Stimulated activated naive CD8-positive, alpha-beta T cell treated with anti-CD3 and anti-CD28 coated beads, Interleukin-15, amount 100 ng/mL, for 72 hours (primary cell): ENCODE data around the gene BBS7.

Experiments used
- ATAC-seq: fragments of 150-1000 bp; cut with Tn5 transposase; 2 replicates; pipeline ENCODE4 v1.10.0; 2021; ENCODE audit warnings: mild to moderate bottlenecking, moderate library complexity
- DNase-seq, 2 donors: peaks; one replicate each; pipeline ENCODE4 v3.0.0; 2021 to 2022
- H3K27ac Mint-ChIP-seq, 2 donors: one replicate each; pipeline ENCODE4 v1.8.0; 2022; ENCODE audit warnings: mild to moderate bottlenecking in 2 of 2, mixed read lengths in 2 of 2, moderate library complexity in 2 of 2
- H3K27me3 Mint-ChIP-seq: one replicate; pipeline ENCODE4 v1.8.0; 2022; ENCODE audit warnings: mixed read lengths
- H3K4me1 Mint-ChIP-seq: one replicate; pipeline ENCODE4 v1.8.0; 2022; ENCODE audit warnings: mild to moderate bottlenecking, mixed read lengths
- H3K4me3 Mint-ChIP-seq, 2 donors: one replicate each; pipeline ENCODE4 v1.8.0; 2022; ENCODE audit warnings: mild to moderate bottlenecking in 2 of 2, mixed read lengths in 2 of 2, moderate library complexity in 1 of 2
- H3K9me3 Mint-ChIP-seq, 2 donors: one replicate each; pipeline ENCODE4 v1.8.0; 2022; ENCODE audit warnings: mixed read lengths in 2 of 2

The BBS7 gene, protein sequence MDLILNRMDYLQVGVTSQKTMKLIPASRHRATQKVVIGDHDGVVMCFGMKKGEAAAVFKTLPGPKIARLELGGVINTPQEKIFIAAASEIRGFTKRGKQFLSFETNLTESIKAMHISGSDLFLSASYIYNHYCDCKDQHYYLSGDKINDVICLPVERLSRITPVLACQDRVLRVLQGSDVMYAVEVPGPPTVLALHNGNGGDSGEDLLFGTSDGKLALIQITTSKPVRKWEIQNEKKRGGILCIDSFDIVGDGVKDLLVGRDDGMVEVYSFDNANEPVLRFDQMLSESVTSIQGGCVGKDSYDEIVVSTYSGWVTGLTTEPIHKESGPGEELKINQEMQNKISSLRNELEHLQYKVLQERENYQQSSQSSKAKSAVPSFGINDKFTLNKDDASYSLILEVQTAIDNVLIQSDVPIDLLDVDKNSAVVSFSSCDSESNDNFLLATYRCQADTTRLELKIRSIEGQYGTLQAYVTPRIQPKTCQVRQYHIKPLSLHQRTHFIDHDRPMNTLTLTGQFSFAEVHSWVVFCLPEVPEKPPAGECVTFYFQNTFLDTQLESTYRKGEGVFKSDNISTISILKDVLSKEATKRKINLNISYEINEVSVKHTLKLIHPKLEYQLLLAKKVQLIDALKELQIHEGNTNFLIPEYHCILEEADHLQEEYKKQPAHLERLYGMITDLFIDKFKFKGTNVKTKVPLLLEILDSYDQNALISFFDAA

DNA sequence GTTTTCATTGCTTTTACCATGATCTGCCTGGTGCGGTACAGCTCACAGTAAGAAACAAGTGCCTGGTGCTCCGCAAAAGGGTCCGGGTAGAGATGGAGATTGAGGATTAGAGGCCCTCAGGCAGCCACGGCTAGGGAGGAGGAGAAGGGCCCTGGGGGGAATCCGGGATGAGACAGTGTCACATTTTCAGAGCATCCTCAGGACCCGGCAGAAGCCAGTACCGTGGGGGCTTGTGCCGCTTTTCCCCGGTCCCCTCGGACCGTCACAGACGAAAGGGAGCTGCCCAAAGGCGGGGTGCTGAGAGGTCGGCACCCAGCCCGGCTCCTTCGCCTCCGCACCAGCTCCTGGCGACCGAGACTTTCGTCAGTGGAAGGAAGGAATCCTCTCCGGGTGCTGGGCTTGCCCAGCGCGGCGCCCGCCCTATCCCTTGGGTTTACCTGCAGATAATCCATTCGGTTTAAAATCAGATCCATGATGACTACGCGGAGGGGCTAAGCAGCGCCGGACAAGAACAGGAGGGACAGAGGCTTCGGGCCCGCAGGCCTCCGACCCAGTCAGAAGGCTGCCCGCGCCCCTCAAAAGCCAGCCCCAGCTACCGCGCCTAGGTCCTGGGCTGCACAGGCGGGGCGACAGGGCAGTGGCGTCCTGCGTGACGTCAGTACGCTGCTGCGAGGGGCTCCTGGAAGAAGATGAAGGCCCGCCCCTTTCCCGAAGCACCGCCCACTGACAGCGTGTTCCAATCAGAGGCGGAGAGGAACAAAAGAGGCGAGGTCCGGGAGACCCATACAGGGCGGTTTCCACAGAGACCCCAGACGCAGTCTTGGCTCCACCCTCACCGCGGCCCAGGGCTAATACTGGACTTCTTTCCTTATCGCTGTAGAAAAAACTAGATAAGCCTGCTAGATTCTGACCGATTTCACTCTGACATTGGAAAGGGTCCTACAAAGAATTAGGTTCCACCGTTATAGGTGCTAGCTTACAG, at the start of gene BBS7:
Gene BBS7, minus strand, starts transcription at position 634 of the 982 bp plus-strand sequence. Its CDS starts 161 bp downstream, at position 473.
- Mint-ChIP-seq H3K4me1 (peaks cover 30% of the 10 kb centered on the region), H3K27ac (peak within 1 kb of the TSS; percentile 70 to 95), H3K4me3 (peak within 1 kb of the TSS; percentile 93 to 97), H3K9me3 (no peaks in the 10 kb centered on the region), H3K27me3 (no peaks in the 10 kb centered on the region)
- DNase-seq (peak; percentile 93 to 95), ATAC-seq (peak; percentile 97)

DNA sequence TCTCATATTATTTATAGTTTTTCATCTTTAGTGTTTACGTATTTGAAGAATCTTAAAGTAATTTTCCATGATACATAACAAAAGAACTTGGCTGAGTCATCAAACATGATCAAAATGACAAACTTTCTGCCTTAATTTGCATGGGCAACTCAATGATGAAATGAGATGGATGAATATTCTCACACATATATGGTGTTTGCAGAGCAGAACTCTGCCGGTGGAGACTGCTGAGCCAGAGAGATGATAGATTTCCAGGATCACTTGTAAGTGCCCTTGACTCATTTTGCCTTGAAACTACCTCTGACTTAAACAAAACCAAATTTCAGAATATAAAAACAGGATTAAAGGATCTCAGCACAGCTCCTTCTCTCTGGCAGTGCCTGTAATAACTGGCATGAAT, 43.4 kb upstream of the BBS7 start:
- no peak overlapping the region for H3K4me3 Mint-ChIP-seq

DNA sequence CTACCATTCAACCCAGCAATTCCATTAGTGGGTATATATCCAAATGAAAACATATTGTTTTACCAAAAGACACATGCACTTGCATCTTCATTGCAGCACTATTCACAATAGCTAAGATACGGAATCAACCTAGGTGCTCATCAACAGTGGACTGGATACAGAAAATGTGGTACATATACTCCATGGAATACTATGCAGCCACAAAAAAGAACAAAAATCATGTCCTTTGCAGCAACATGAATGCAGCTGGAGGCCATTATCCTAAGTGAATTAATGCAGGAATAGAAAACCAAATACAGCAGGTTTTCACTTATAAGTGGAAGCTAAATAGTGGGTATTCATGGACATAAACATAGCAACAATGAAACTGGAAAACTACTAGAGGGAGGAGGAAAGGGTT, 38.1 kb upstream of the BBS7 start:
- DNase-seq (no peak), ATAC-seq (no peak)
- Mint-ChIP-seq H3K4me3 (no peak overlapping the region), H3K4me1 (no peaks in the 10 kb centered on the region), H3K27ac (no peak overlapping the region), H3K9me3 (no peaks in the 10 kb centered on the region), H3K27me3 (peaks cover 19% of the 10 kb centered on the region)

More for the DNA sequence above, 43.4 kb upstream of the BBS7 start:
- Mint-ChIP-seq H3K9me3 (no peaks in the 10 kb centered on the region), H3K27ac (no peak overlapping the region), H3K4me1 (peaks cover 5% of the 10 kb centered on the region), H3K27me3 (peaks cover 16% of the 10 kb centered on the region)
- ATAC-seq, result no peak
- no peak for DNase-seq

DNA sequence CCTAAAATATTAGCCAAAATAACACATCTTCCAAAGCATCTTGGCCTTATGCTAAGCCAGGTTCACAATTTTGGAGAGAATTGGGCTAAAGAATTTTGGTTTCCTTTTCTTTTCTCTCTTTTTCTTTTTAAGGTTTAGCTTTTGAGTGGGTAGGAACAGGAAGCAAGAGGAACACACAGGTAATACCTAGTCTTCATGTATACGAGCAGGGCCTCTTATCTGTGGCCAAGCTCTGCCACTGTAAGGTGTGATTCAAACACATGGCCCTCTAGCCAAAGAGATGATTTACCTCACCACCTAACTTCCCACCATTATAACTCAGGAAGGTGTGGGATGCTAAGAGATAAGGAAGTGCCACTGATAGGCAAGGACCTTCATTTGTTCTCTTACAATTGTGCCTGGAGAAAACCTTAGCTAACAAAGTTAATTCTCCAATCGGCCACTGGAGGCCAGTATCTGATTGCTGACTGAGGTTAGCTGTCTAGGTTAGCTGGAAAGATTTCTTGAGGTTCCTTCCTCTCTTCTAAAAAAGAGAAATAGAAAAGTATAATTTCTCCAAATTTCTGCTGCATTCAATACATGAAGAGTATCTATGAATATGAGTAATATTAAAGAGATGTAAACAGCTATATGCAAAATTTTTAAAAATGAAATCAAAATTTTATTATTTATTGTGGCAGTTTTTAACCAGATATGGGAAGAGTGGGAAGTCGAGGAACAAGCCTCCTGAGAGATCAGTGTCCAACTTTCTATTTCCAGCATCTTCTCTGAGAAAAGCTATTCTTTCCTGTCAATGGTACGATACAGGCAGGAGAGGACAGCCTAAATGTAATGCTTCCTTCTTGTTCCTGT, 30.1 kb upstream of the BBS7 start:
- Mint-ChIP-seq H3K27ac (no peak overlapping the region), H3K27me3 (peaks cover 11% of the 10 kb centered on the region), H3K9me3 (no peaks in the 10 kb centered on the region), H3K4me1 (no peaks in the 10 kb centered on the region), H3K4me3 (no peak overlapping the region)
- ATAC-seq (peak; percentile 87), DNase-seq (peak; percentile 25 to 50)

DNA sequence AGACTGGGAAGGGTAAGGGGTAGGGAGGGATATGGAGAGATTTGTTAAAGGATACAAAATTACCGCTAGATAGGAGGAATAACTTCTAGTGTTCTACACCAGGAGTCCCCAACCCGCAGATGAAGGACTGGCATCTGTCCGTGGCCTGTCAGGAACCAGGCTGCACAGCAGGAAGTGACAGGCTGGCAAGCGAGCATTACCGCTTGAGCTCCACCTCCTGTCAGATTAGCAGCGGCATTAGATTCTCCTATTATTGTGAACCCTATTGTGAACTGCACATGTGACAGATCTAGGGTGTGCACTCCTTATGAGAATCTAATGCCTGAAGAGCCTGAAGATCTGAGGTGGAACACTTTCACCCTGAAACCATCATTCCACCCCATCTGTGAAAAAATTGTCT, 27.9 kb upstream of the BBS7 start:
- peak; percentile 1 to 15 for DNase-seq
- Mint-ChIP-seq H3K4me3 (peak overlapping the region; percentile 53 to 62), H3K4me1 (no peaks in the 10 kb centered on the region), H3K27ac (no peak overlapping the region), H3K9me3 (no peaks in the 10 kb centered on the region), H3K27me3 (peaks cover 2% of the 10 kb centered on the region)
- peak; percentile 73 for ATAC-seq

DNA sequence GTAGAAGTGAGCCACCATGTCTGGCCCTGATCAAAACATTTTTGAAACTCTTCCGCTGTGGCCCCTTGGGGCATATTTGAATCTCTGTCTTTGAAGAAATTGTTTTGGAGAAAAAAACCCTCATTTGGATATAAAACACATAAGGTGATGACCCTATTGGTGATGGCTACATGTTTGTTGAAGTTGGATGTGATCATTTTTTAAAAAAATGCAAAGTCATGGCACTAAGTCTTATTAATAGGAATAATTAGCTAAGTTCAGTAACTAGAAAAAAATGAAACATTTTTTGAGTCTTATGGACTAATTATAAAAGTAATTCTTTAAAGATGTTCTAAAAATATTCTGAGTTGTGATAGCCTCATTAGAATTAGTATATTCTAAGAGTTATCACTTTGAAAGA, 17.9 kb upstream of the BBS7 start:
- H3K27ac Mint-ChIP-seq, result no peak overlapping the region
- ATAC-seq (no peak), DNase-seq (no peak)
- H3K9me3 Mint-ChIP-seq, result no peaks in the 10 kb centered on the region
- H3K4me1 Mint-ChIP-seq, result no peaks in the 10 kb centered on the region
- peaks cover 18% of the 10 kb centered on the region for H3K27me3 Mint-ChIP-seq
- no peak overlapping the region for H3K4me3 Mint-ChIP-seq

DNA sequence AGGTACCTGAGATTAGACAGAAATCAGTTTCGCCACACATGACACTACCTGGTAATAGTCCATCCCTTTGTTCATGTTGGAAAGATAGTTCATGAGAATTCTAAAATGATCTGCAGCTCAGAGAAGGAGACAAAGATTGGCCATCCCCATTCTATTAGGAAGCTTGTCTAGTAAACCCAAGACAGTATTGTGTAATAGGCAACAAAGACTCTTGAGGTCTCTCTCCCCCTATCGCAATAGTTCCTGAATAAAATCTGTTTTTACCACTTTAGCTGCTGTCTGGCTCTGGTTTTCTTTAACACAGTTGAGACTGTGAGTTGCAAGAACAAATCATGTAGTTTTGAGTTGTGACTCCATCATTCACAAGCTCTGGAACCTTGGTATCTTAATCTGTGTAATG, 14.8 kb upstream of the BBS7 start:
- Mint-ChIP-seq H3K27me3 (peaks cover 41% of the 10 kb centered on the region), H3K27ac (no peak overlapping the region), H3K4me3 (no peak overlapping the region), H3K4me1 (no peaks in the 10 kb centered on the region), H3K9me3 (no peaks in the 10 kb centered on the region)
- no peak for ATAC-seq
- no peak for DNase-seq

DNA sequence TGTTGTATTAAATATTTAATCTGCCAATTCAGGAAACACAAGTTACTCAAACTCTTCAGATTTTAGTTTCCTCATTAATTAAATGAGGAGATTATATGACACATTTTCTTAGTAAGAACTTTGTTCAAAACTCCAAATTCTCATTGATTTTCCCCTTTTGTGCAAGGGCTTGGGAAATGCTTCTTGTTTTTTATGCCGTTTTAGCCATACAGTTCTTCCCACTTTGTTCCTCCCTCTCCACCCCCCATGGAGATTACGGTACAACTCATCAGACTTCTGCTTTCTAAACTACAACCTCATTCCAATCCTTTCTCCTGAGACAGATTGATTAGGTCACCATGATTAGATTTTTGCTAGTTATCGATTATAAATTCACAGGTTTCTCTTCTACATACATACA, 10.9 kb upstream of the BBS7 start:
- H3K4me1 Mint-ChIP-seq, result no peaks in the 10 kb centered on the region
- no peak overlapping the region for H3K4me3 Mint-ChIP-seq
- peaks cover 43% of the 10 kb centered on the region for H3K27me3 Mint-ChIP-seq
- H3K9me3 Mint-ChIP-seq, result no peaks in the 10 kb centered on the region
- DNase-seq, result no peak
- H3K27ac Mint-ChIP-seq, result no peak overlapping the region
- no peak for ATAC-seq

DNA sequence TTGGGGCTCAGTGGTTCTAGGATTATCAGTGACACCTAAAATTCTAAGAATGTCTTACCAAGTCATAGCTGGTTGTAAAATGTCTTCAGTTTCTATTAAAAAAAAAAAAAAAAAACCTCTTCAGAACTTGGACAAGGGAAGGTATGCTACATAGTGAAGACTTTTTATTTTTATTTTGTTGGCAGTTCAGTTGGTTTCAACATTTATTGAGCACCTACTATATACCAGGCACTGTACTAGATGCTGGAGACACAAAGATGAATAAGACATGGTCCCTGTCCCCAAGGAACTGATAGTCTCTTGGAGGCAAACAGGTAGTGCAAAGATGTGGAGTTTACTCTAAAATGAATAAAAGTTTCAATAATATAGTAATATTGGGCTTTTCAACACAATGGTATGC, 8.9 kb upstream of the BBS7 start:
- DNase-seq (no peak), ATAC-seq (no peak)
- H3K4me1 Mint-ChIP-seq, result no peaks in the 10 kb centered on the region
- no peaks in the 10 kb centered on the region for H3K9me3 Mint-ChIP-seq
- no peak overlapping the region for H3K27ac Mint-ChIP-seq
- no peak overlapping the region for H3K4me3 Mint-ChIP-seq
- peaks cover 43% of the 10 kb centered on the region for H3K27me3 Mint-ChIP-seq

DNA sequence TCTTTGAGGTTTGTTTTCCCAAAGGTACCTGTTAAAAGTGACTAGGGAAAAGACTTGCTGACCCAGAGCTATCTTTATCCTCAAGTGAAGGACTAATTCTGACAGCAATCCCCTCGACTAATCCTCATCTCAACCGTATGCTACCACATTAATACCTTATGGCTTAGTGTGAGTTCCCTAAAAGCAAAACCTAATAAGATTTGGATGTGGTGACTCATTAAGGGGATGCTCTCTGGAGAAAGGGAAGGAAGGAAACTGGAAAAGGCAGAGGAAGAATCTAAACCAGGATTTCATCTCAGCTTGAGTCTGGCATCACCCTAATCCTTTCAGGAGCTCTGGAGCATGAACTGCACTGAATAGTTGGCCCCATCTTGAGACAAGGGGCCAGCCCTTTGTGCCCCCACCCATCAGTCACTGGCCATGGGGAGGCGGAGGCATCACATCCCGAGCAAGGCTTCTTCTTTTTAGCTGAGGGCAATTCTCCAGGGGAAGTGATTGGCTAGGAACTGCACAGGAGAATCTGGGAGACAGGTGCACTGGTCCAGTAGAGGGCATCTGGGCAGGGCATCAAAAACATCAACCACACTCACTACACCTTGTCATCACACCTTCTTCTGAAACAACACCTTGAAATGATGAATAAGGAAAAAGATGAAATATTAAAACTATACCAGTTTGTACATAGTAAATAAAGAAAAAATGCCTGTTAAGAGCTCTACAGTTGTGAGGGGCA, 6.9 kb upstream of the BBS7 start:
- Mint-ChIP-seq H3K4me3 (no peak overlapping the region), H3K27ac (peak overlapping the region in 1 of 2 donors; percentile 24), H3K4me1 (peaks cover 8% of the 10 kb centered on the region), H3K27me3 (peaks cover 37% of the 10 kb centered on the region), H3K9me3 (no peaks in the 10 kb centered on the region)
- ATAC-seq, result no peak
- no peak for DNase-seq

DNA sequence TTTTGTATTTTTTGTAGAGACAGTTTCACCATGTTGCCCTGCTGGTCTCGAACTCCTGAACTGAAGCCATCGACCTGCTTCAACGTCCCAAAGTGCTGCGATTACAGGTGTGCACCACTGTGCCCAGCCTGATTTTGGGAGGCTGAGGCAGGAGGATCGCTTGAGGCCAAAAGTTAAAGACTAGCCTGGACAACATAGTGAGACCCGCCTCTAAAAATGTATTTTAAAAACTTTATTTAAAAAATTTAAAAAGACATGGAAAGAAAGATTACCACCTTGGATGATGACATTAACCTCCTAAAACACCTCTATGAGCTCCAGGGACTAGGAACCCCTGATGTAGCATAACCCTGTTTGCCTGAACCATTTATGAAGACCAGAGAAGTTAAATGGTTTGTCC, 5.8 kb upstream of the BBS7 start:
- Mint-ChIP-seq H3K4me1 (peaks cover 9% of the 10 kb centered on the region), H3K4me3 (no peak overlapping the region), H3K9me3 (no peaks in the 10 kb centered on the region), H3K27me3 (peaks cover 25% of the 10 kb centered on the region), H3K27ac (no peak overlapping the region)
- DNase-seq (no peak), ATAC-seq (no peak)

DNA sequence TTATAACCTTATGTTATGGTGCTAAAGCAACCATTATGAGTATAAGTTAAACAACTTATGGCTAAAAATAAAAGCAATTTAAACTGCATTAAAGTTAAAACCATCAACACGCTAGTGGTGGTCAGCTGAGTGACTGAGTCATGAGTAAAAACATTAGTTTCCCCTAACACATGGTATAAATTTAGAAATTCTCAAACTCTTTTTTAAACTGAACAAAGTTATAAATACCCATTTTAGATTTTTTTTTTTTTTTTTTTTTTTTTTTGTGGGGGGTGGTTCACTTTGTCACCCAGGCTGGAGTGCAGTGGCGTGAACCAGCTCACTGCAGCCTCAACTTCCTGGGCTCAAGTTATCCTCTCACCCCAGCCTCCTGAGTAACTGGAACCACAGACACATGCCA, 5.4 kb upstream of the BBS7 start:
- Mint-ChIP-seq H3K27ac (no peak overlapping the region), H3K9me3 (no peaks in the 10 kb centered on the region), H3K27me3 (peaks cover 22% of the 10 kb centered on the region), H3K4me1 (peaks cover 13% of the 10 kb centered on the region), H3K4me3 (no peak overlapping the region)
- DNase-seq, result no peak
- ATAC-seq, result no peak

DNA sequence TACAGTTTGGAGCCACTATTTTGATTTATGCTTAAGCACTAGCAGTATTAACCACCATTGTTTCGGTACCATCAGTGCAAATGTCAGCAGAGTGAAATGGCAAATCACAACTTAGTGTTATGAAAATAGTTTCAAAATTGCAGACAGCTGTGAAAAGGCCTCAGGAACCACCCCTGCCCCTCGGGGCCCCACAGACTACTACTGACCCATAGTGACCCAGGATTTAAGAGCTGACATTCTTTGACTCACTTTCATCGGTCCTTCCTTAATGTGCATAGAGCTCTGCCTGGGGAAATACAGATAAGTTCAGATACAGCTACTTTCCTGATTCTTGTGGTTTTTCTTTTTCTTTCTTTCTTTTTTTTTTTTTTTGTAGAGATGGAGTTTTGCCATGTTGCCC, 3.3 kb upstream of the BBS7 start:
- no peak for ATAC-seq

DNA sequence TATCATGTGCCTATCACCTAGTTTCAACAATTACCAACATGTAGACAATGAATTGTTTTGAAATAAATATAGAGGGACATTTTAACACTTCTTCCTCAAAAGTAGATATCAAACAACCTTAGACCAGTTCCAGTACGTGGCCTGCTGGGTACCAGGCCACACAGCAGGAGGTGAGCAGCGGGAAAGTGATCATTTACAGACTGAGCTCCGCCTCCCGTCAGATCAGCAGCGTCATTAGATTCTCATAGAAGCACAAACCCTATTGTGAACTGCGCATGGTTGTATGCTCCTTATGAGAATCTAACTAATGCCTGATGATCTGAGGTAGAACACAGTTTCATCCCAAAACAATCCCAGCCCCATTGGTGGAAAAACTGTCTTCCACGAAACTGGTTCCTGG, 6.5 kb downstream of the BBS7 start:
- Mint-ChIP-seq H3K27me3 (no peaks in the 10 kb centered on the region), H3K4me3 (no peak overlapping the region), H3K4me1 (peaks cover 20% of the 10 kb centered on the region), H3K27ac (no peak overlapping the region), H3K9me3 (no peaks in the 10 kb centered on the region)
- ATAC-seq (no peak), DNase-seq (no peak)

More for the DNA sequence above, 3.3 kb upstream of the BBS7 start:
- no peak for DNase-seq
- H3K27ac Mint-ChIP-seq, result no peak overlapping the region
- H3K27me3 Mint-ChIP-seq, result peaks cover 13% of the 10 kb centered on the region
- no peaks in the 10 kb centered on the region for H3K9me3 Mint-ChIP-seq
- peaks cover 25% of the 10 kb centered on the region for H3K4me1 Mint-ChIP-seq
- H3K4me3 Mint-ChIP-seq, result peak overlapping the region in 1 of 2 donors; percentile 21
